Heart right ventricle (tissue), 16 donors: ENCODE measurements around the gene SEL1L2. TPM values are rescaled to one million over a fixed set of nuclear protein-coding genes. Genes with fewer than 3 reads are reported as not detected.

Experiments
- ATAC-seq, 8 donors: fragments of 200-7000 bp; cut with Tn5 transposase; one replicate each; pipeline ENCODE4 v1.9.1; 2020; ENCODE audit warnings: mild to moderate bottlenecking in 8 of 8, moderate library complexity in 8 of 8, moderate number of reproducible peaks in 1 of 8
- DNase-seq, 2 donors: peaks; one replicate each; pipeline ENCODE4 v3.0.0-alpha.2; 2020
- H3K27ac ChIP-seq, 10 donors: fragments of 200-600 bp; sonication (generic) in 2 of 10; one replicate each; pipeline versions ENCODE4 v1.5.0 to v1.8.0; 2020 to 2022; ENCODE audit warnings: mild to moderate bottlenecking in 3 of 10
- H3K27me3 ChIP-seq, 7 donors: fragments of 200-600 bp; one replicate each; pipeline ENCODE4 v1.8.0; 2021 to 2022; ENCODE audit warnings: mild to moderate bottlenecking in 2 of 7
- H3K36me3 ChIP-seq, 9 donors: fragments of 200-600 bp; sonication (generic) in 1 of 9; one replicate each; pipeline versions ENCODE4 v1.5.0 to v1.8.0; 2020 to 2022; ENCODE audit warnings: mild to moderate bottlenecking in 2 of 9
- H3K4me1 ChIP-seq, 9 donors: fragments of 200-600 bp; sonication (generic) in 1 of 9; one replicate each; pipeline versions ENCODE4 v1.5.0 to v1.8.0; 2020 to 2022; ENCODE audit warnings: mild to moderate bottlenecking in 4 of 9
- H3K4me3 ChIP-seq, 10 donors: fragments of 200-600 bp; sonication (generic) in 2 of 10; one replicate each; pipeline versions ENCODE4 v1.5.0 to v1.8.0; 2020 to 2022; ENCODE audit warnings: mild to moderate bottlenecking in 7 of 10, moderate library complexity in 2 of 10
- H3K9me3 ChIP-seq, 11 donors: fragments of 200-600 bp in 10 of 11; sonication (generic) in 2 of 11; one replicate each; pipeline versions ENCODE4 v1.5.0 to v1.8.0; 2013 to 2022; ENCODE audit warnings: mild to moderate bottlenecking in 2 of 11, control low read depth in 1 of 11, moderate library complexity in 1 of 11
- CTCF ChIP-seq, 9 donors: fragments of 200-600 bp; sonication (generic) in 2 of 9; IDR thresholded peaks; one replicate each; pipeline versions ENCODE4 v1.5.0 to v1.8.0; 2021 to 2022; ENCODE audit warnings: antibody characterized with exemption in 9 of 9, mild to moderate bottlenecking in 5 of 9, moderate library complexity in 1 of 9
- WGBS, 2 donors: extraction: QIAGEN DNeasy Blood & Tissue Kit; methylation state at CpG; one replicate each; pipeline ENCODE4 v1.1.7; 2013; ENCODE audit warnings: inconsistent platforms in 1 of 2; 5-methylcytosine and 5-hydroxymethylcytosine counted together
- intact Hi-C, 10 donors: fragments of 100-400 bp; cut with DNase I; formaldehyde crosslinking; loops; one replicate each; pipeline versions ENCODE4 v1.11.1 to v1.14.2; 2022
- polyA plus RNA-seq, 2 donors: library from polyadenylated mRNA; stranded (reverse); fragments of 200-250 nt; gene quantifications; one replicate each; pipeline ENCODE4 v1.2.3, GENCODE V29; 2013
- total RNA-seq, 10 donors: library from RNA; stranded (reverse); fragmentation: NEBNext Ultra II Directional in 3 of 10; extraction: Animal tissue kit (Norgen Biotek cat#: 25700) in 3 of 10; gene quantifications; one replicate each; pipeline versions ENCODE4 v1.2.1 to v1.2.4, GENCODE V29; 2021 to 2023
- donor health status: Arrhythmogenic right ventricular cardiomyopathy.
- donor health status: ischemic (EF 13 %, LVEDD 7.1; RV severe dilation, severe dysfunction).
- donor health status: healthy with polysubstance abuse.
- donor health status: DM: no; HTN: yes; CAD: no.
- donor health status: DM: no; HTN: no; CAD: no.
- donor health status: ischemic (EF 25% LVEDD 6.9; RV normal size, moderate dysfunction).
- donor health status: ischemic (EF 25% LVEDD 5.7; RV mildly dilated, moderate dysfunction).
- donor health status: healthy.
- donor health status: DM: yes; HTN: yes; CAD: no.
- donor health status: Ischemic cardiomyopathy.
- donor health status: ischemic (EF 35%, LVEDD 5.7; RV mildly dilated, moderate dysfunction).
- donor health status: nonischemic (EF 11% LVEDD 7.7; RV severe dilation, severe dysfunction).
- donor health status: DM: yes; HTN: yes; CAD: no.
- donor health status: PGD.
- donor health status: ischemic (EF 29% LVEDD 5.4; RV normal size, mild dysfunction).
- donor health status: nonischemic (EF 23%, LVEDD 6.1; RV moderate dilation, normal function).

The SEL1L2 gene
- total and polyA plus RNA-seq, 12 donors = 0.46 to 5.8 (median 0.95) TPM; not detected in 1

- no peak overlapping the region for H3K27ac ChIP-seq
- H3K9me3 ChIP-seq = no peaks in the 10 kb centered on the region
- DNase-seq (no peak), ATAC-seq (no peak)
- intact Hi-C loops = no loop called here
- no peak for TF ChIP-seq CTCF (IDR thresholded peaks at IDR 0.05)
- 89 to 95% methylated on average over 1 of the region's 1 CpG for WGBS, 2 donors
- no peaks in the 10 kb centered on the region for H3K36me3 ChIP-seq
- no peaks in the 10 kb centered on the region for H3K27me3 ChIP-seq
- H3K4me3 ChIP-seq = no peak overlapping the region
- peaks cover 0 to 11% (median 0%) of the 10 kb centered on the region in 9 donors for H3K4me1 ChIP-seq
These were observed 77.3 kb downstream of the SEL1L2 start for GRCh38 chr20:13913131-13913530.

GRCh38 chr20:13910492-13910891, 79.9 kb downstream of the SEL1L2 start:
- no peak for TF ChIP-seq CTCF (IDR thresholded peaks at IDR 0.05)
- Histone ChIP-seq H3K27ac (no peak overlapping the region), H3K9me3 (no peaks in the 10 kb centered on the region), H3K4me1 (peaks cover 0 to 11% (median 0%) of the 10 kb centered on the region in 9 donors), H3K36me3 (no peaks in the 10 kb centered on the region), H3K27me3 (no peaks in the 10 kb centered on the region), H3K4me3 (no peak overlapping the region)
- no peak for DNase-seq
- no peak for ATAC-seq
- intact Hi-C loops = no loop called here
- 64 to 74% methylated on average over 1 of the region's 1 CpG for WGBS, 2 donors

- TF ChIP-seq CTCF (IDR thresholded peaks at IDR 0.05) = no peak
- WGBS, 2 donors = 72 to 86% methylated on average over 4 of the region's 4 CpGs
- H3K36me3 ChIP-seq = no peaks in the 10 kb centered on the region
- no peaks in the 10 kb centered on the region for H3K9me3 ChIP-seq
- ATAC-seq (no peak), DNase-seq (no peak)
- H3K27me3 ChIP-seq = no peaks in the 10 kb centered on the region
- peaks cover 0 to 11% (median 0%) of the 10 kb centered on the region in 9 donors for H3K4me1 ChIP-seq
- H3K27ac ChIP-seq = no peak overlapping the region
- intact Hi-C loops = no loop called here
- H3K4me3 ChIP-seq = no peak overlapping the region
These were observed 81.3 kb downstream of the SEL1L2 start for GRCh38 chr20:13909067-13909466.

- no peak overlapping the region for H3K4me3 ChIP-seq
- intact Hi-C loops = no loop called here
- no peaks in the 10 kb centered on the region for H3K9me3 ChIP-seq
- DNase-seq = no peak
- ATAC-seq = no peak
- no peak for TF ChIP-seq CTCF (IDR thresholded peaks at IDR 0.05)
- no peaks in the 10 kb centered on the region for H3K36me3 ChIP-seq
- no peaks in the 10 kb centered on the region for H3K27me3 ChIP-seq
- H3K4me1 ChIP-seq = no peaks in the 10 kb centered on the region
- no peak overlapping the region for H3K27ac ChIP-seq
- 82 to 87% methylated on average over 3 of the region's 3 CpGs for WGBS, 2 donors
These were observed 85.6 kb downstream of the SEL1L2 start for GRCh38 chr20:13904766-13905165.
